Adrenal gland (tissue), 12 donors: ENCODE results near the gene DAP3. TPM values are rescaled to one million over a fixed set of nuclear protein-coding genes. Genes with fewer than 3 reads are reported as not detected.
"Not testable (repeated sequence)": the region's sequence is repeated elsewhere in the genome, so short reads cannot be mapped to it uniquely, and the experiment has no call there.

ENCODE experiments used
- DNase-seq, 7 donors: peaks; one replicate each; pipeline ENCODE4 v3.0.0-alpha.2; 2019 to 2020
- H3K27ac ChIP-seq, 5 donors: fragments of 200-600 bp; sonication (generic) in 4 of 5; 1 replicate in 3 of 5; 2 replicates in 2 of 5; pipeline versions ENCODE4 v1.5.1 to v1.8.0; 2016 to 2020; ENCODE audit warnings: mild to moderate bottlenecking in 1 of 5
- H3K27me3 ChIP-seq: fragments of 200-600 bp; 2 replicates; pipeline ENCODE4 v1.8.0; 2021
- H3K36me3 ChIP-seq, 2 donors: fragments of 200-600 bp; replicated peaks in 1 of 2; 1 replicate in 1 of 2; 2 replicates in 1 of 2; pipeline versions ENCODE4 v1.5.1 to v1.8.0; 2018 to 2022
- H3K4me1 ChIP-seq, 2 donors: fragments of 200-600 bp; replicated peaks in 1 of 2; 1 replicate in 1 of 2; 2 replicates in 1 of 2; pipeline versions ENCODE4 v1.5.1 to v1.8.0; 2018 to 2021
- H3K4me3 ChIP-seq, 4 donors: fragments of 200-600 bp; sonication (generic) in 3 of 4; one replicate each; pipeline ENCODE4 v1.5.1; 2016 to 2018
- H3K9me3 ChIP-seq, 3 donors: fragments of 200-600 bp; sonication (generic) in 1 of 3; replicated peaks in 1 of 3; 1 replicate in 2 of 3; 2 replicates in 1 of 3; pipeline versions ENCODE4 v1.5.1 to v1.8.0; 2016 to 2021
- POLR2A ChIP-seq, 2 donors: fragments of 450-650 bp; IDR thresholded peaks; one replicate each; pipeline ENCODE4 v1.6.1; 2017; ENCODE audit warnings: antibody characterized with exemption in 2 of 2, mild to moderate bottlenecking in 2 of 2, moderate library complexity in 1 of 2
- WGBS, 4 donors: extraction: QIAGEN DNeasy Blood & Tissue Kit in 2 of 4; methylation state at CpG; one replicate each; pipeline versions ENCODE4 v1.1.5 to v1.1.7; 2013 to 2017; 5-methylcytosine and 5-hydroxymethylcytosine counted together
- intact Hi-C, 2 donors: fragments of 100-400 bp; cut with DNase I; formaldehyde crosslinking; loops; one replicate each; pipeline versions ENCODE4 v1.14.1 to v1.15.0; 2022 to 2023
- polyA plus RNA-seq, 3 donors: library from polyadenylated mRNA; stranded (reverse); fragments of 200-250 nt in 2 of 3; fragments of 350-450 nt in 1 of 3; fragmentation: Illumina TruSeq in 1 of 3; extraction: RNeasy Lipid Tissue Mini Kit (QIAGEN cat#74804) in 1 of 3; gene quantifications; one replicate each; pipeline ENCODE4 v1.2.3, GENCODE V29; 2013 to 2014
- total RNA-seq, 9 donors: library from RNA; depleted of rRNA in 4 of 9; stranded (reverse); fragments of >200 nt in 4 of 9; fragments of 120-200 nt in 1 of 9; fragmentation: NEBNext Ultra II Directional in 1 of 9; extraction: Animal tissue kit (Norgen Biotek cat#: 25700) in 1 of 9; gene quantifications; one replicate each; pipeline versions ENCODE4 v1.1.0 to v1.2.4, GENCODE V29; 2013 to 2023
- TF ChIP-seq, protein P1 (sequence below), 6 experiments: fragments of 450-650 bp in 4 of 6; fragments of 200-600 bp in 2 of 6; sonication (generic) in 1 of 6; IDR thresholded peaks; 1 replicate in 5 of 6; 2 replicates in 1 of 6; pipeline versions ENCODE4 v1.5.1 to v1.8.0; 2016 to 2021; ENCODE audit warnings: antibody characterized with exemption in 6 of 6, mild to moderate bottlenecking in 2 of 6, moderate library complexity in 1 of 6
- donor health status: healthy with polysubstance abuse.
- donor health status: Bipolar disorder and iron deficiency.
- donor health status: DM: yes; HTN: yes; CAD: no.
- donor health status: DM: no; HTN: no; CAD: no.
- donor health status: DM: no; HTN: no; CAD: no.
- donor health status: DM: yes; HTN: yes; CAD: no.

The DAP3 gene
- total and polyA plus RNA-seq, 12 donors: 85.4 to 186 (median 115) TPM

DNA sequence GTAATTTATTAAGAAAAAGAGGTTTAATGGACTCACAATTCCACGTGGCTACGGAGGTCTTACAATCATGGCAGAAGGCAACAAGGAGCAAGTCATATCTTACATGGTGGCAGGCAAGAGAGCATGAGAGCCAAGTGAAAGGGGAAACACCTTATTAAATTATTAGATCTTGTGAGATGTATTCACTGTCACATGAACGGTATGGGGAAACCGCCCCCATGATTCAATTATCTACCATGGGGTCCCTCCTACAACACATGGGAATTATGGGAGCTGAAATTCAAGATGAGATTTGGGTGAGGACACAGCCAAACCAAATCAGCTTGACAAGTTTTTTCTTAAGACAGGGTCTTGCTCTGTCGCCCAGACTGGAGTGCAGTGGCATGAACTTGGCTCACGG, 14.3 kb downstream of the DAP3 start:
- WGBS, 4 donors: 92 to 95% (median 93%) methylated on average over 6 of the region's 6 CpGs

DNA sequence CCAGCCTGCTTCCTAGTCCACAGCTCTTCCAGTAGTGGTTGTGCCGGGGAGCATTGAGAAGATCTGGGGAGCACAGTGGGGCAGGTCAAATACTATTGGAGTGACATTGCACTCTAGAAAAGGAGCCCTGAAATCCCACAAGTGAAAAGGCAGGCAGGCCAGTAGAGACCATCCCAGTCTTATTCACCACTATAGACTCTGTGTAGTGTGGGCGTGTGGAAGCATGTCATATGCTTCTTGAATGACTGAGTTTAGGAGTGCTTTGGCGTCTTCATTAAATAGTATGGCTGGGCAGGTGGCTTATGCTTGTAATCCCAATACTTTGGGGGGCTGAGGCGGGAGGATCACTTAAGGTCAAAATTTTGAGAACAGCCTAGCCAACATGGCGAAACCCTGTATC, 15.5 kb downstream of the DAP3 start:
- 90 to 97% (median 95%) methylated on average over 4 to 5 of the region's 5 CpGs for WGBS, 4 donors
- H3K4me1 ChIP-seq, DNase-seq, H3K27me3 ChIP-seq, H3K36me3 ChIP-seq, intact Hi-C loops, H3K4me3 ChIP-seq, H3K27ac ChIP-seq, H3K9me3 ChIP-seq: not testable (repeated sequence)

More for the DNA sequence above, 14.3 kb downstream of the DAP3 start:
- Histone ChIP-seq H3K27ac (no peak overlapping the region), H3K36me3 (no peaks in the 10 kb centered on the region), H3K27me3 (no peaks in the 10 kb centered on the region), H3K4me1 (no peaks in the 10 kb centered on the region), H3K4me3 (no peak overlapping the region), H3K9me3 (no peaks in the 10 kb centered on the region)
- DNase-seq: no peak
- intact Hi-C loops: no loop called here
- TF ChIP-seq, protein P1, sequence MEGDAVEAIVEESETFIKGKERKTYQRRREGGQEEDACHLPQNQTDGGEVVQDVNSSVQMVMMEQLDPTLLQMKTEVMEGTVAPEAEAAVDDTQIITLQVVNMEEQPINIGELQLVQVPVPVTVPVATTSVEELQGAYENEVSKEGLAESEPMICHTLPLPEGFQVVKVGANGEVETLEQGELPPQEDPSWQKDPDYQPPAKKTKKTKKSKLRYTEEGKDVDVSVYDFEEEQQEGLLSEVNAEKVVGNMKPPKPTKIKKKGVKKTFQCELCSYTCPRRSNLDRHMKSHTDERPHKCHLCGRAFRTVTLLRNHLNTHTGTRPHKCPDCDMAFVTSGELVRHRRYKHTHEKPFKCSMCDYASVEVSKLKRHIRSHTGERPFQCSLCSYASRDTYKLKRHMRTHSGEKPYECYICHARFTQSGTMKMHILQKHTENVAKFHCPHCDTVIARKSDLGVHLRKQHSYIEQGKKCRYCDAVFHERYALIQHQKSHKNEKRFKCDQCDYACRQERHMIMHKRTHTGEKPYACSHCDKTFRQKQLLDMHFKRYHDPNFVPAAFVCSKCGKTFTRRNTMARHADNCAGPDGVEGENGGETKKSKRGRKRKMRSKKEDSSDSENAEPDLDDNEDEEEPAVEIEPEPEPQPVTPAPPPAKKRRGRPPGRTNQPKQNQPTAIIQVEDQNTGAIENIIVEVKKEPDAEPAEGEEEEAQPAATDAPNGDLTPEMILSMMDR (IDR thresholded peaks at IDR 0.05): no peak
- no peak for TF ChIP-seq POLR2A (IDR thresholded peaks at IDR 0.05)

DNA sequence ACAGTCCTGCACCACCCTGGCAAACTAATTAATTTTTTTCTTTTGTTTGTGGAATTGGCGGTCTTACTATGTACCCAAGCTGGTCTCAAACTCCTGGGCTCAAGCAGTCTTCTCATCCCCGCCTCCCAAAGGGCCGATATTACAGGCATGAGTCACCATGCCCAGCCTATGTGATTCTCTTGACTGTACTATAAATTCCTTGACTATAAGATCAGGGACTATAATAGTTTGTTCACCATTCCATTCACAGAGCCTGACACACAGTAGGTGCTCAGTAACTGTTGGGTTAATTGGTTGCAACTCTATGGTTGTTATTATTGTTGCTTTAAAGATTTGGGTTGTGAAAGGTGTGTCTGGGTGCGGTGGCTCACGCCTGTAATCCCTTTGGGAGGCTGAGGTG, 17.2 kb downstream of the DAP3 start:
- Histone ChIP-seq H3K36me3 (no peaks in the 10 kb centered on the region), H3K4me3 (no peak overlapping the region)
- TF ChIP-seq POLR2A (IDR thresholded peaks at IDR 0.05): no peak
- TF ChIP-seq, protein P1 (IDR thresholded peaks at IDR 0.05): no peak

DNA sequence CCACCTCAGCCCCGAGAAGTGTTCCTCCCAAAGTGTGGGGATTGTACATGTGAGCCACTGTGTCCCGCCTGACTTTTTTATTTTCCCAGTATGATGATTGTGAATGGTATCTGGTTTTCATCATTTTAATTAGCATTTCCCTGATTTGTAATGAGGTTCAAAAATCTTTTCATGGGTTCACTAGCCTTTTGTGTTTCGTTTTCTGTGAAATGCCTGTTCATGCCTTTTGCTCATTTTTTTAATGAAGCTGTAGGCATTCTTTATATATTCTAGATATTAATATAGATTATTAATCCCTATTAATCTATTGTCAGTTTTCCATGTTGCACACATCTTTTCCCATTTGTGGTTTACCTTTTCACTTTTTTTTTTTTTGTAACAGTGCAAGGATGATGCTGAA, 20.5 kb downstream of the DAP3 start:
- DNase-seq: no peak
- intact Hi-C loops: no loop called here
- 95 to 97% (median 96%) methylated on average over 3 of the region's 3 CpGs for WGBS, 4 donors
- Histone ChIP-seq H3K4me3 (no peak overlapping the region), H3K27me3 (no peaks in the 10 kb centered on the region), H3K9me3 (no peaks in the 10 kb centered on the region), H3K36me3 (no peaks in the 10 kb centered on the region), H3K27ac (no peak overlapping the region), H3K4me1 (peaks cover 0 to 7% of the 10 kb centered on the region in 2 donors)
- no peak for TF ChIP-seq POLR2A (IDR thresholded peaks at IDR 0.05)
- TF ChIP-seq, protein P1 (IDR thresholded peaks at IDR 0.05): no peak

More for the DNA sequence above, 17.2 kb downstream of the DAP3 start:
- Histone ChIP-seq H3K9me3 (no peaks in the 10 kb centered on the region), H3K27ac (no peak overlapping the region), H3K4me1 (no peaks in the 10 kb centered on the region), H3K27me3 (no peaks in the 10 kb centered on the region)
- 82 to 90% (median 87%) methylated on average over 5 of the region's 5 CpGs for WGBS, 4 donors
- intact Hi-C loops: no loop called here
- no peak for DNase-seq

DNA sequence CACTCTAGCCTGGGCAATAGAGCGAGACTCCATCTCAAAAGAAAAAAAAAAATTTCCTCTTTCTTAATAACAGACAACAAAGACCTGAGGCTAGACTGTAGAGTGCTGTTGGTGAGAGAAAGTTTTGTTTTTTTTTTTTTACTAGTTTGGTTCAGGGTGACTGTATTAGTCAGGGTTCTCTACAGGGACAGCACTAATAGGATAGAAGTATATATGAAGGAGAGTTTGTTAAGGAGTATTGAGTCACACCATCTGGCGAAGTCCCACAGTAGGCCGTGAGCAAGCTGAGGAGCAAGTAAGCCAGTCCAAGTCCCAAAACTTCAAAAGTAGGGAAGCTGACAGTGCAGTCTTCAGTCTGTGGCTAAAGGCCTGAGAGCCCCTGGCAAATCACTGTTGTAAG, 22.6 kb downstream of the DAP3 start:
- H3K27me3 ChIP-seq, H3K27ac ChIP-seq, H3K4me1 ChIP-seq, DNase-seq, H3K36me3 ChIP-seq, intact Hi-C loops, H3K9me3 ChIP-seq, H3K4me3 ChIP-seq: not testable (repeated sequence)
- 87 to 100% (median 95%) methylated on average over 1 to 3 of the region's 3 CpGs for WGBS, 4 donors

DNA sequence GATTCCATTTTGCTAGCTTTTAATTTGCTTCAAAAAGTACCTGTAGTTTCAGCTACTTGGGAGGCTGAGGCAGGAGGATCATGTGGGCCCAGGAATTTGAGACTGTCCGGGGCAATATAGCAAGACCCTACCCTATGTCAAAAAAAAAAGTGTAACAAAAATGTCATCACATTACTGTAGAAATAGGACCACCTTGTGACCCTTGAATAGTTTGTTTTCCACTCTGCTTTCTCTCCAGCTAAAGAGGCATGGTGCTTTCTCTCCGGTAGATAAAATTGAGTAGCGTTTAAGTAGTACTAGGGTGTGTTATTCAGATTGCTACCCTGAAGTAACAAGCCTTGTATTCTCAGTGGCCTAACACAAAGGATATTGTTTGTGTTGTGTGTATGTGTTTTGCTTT, 23.7 kb downstream of the DAP3 start:
- H3K4me1 ChIP-seq, intact Hi-C loops, H3K27me3 ChIP-seq, DNase-seq, H3K9me3 ChIP-seq, H3K36me3 ChIP-seq, H3K4me3 ChIP-seq, H3K27ac ChIP-seq: not testable (repeated sequence)
- WGBS, 4 donors: 88 to 90% (median 90%) methylated on average over 3 of the region's 3 CpGs
